HFFc6 (cell line): ENCODE results near the gene ZNF865. TPM values are rescaled to one million over a fixed set of nuclear protein-coding genes. Genes with fewer than 3 reads are reported as not detected.

Experiments used
- DNase-seq: peaks from one replicate; pipeline ENCODE4 v3.0.0-alpha.2; 2018
- H3K27ac Mint-ChIP-seq: 2 replicates; pipeline ENCODE4 v1.8.0; 2020; ENCODE audit warnings: mild to moderate bottlenecking, mixed read lengths
- H3K27me3 Mint-ChIP-seq: 2 replicates; pipeline ENCODE4 v1.8.0; 2021; ENCODE audit warnings: mild to moderate bottlenecking, moderate library complexity, mixed read lengths; ENCODE audit not compliant: insufficient read depth
- H3K36me3 Mint-ChIP-seq: 2 replicates; pipeline ENCODE4 v1.8.0; 2021; ENCODE audit warnings: low read depth, mixed read lengths
- H3K4me1 Mint-ChIP-seq: 2 replicates; pipeline ENCODE4 v1.8.0; 2020; ENCODE audit warnings: low read depth, mixed read lengths
- H3K4me3 Mint-ChIP-seq: 2 replicates; pipeline ENCODE4 v1.8.0; 2020; ENCODE audit warnings: mild to moderate bottlenecking, moderate library complexity, mixed read lengths
- H3K9me3 Mint-ChIP-seq: 2 replicates; pipeline ENCODE4 v1.8.0; 2020; ENCODE audit warnings: mild to moderate bottlenecking, mixed read lengths
- CTCF ChIP-seq: fragments of 200-600 bp; sonication (generic); IDR thresholded peaks from 2 replicates; pipeline ENCODE4 v1.5.0; 2021; ENCODE audit warnings: antibody characterized with exemption, mild to moderate bottlenecking
- total RNA-seq, 6 experiments: library from RNA; stranded (reverse); fragmentation: NEBNext Ultra II Directional; extraction: Animal tissue kit (Norgen Biotek cat#: 25700); gene quantifications; 2 replicates in 1 of 6; 3 replicates in 5 of 6; pipeline ENCODE4 v1.2.3, GENCODE V29; 2021

ZNF865 gene
- total RNA-seq, 6 experiments from 2014 or later = 13.3 to 14.1 (median 13.8) TPM

DNA sequence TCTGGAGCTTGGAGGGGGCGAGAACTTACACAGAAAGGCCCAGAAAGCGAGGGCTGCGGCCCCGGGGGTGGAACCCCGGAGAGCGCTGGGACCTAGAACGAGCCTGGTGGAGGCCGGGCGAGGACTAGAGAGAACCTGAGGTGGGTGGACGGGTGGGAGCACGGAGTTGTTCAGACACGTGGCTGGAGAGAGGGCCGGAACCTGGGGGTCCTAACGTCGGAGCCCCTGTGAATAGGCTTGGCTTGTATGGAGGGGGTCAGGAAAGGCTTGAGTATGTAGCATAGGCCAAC is 38.4 kb downstream of the ZNF865 start:
- Mint-ChIP-seq H3K36me3 (peaks cover 18% of the 10 kb centered on the region), H3K27me3 (peaks cover 9% of the 10 kb centered on the region), H3K4me3 (peak overlapping the region; percentile 92), H3K27ac (peak overlapping the region; percentile 86), H3K9me3 (no peaks in the 10 kb centered on the region), H3K4me1 (peaks cover 49% of the 10 kb centered on the region)
- no peak for DNase-seq
- no peak for TF ChIP-seq CTCF

DNA sequence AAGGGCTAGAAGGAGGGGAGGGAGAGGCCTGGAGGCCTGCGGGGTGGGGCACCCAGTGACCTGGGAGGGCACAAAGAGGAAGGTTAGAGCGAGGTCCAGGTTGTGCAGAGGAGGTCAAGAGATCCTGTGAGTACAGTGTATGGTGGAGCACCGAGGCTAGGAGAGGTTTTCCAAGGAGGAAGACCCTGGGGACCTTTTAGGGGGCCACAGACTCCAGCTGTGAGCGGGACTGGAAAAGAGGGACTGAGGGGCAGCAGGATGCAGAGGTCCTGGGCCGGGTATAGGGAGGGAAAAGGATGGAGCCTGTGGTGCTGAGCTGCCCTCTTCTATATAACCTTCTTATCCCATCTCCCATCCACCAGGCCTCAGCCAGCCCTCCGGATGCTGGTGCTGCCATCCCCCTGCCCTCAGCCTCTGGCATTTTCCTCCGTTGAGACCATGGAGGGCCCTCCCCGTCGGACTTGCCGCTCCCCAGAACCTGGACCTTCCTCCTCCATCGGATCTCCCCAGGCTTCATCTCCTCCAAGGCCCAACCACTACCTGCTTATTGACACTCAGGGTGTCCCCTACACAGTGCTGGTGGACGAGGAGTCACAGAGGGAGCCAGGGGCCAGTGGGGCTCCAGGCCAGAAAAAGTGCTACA is 38.9 kb downstream of the ZNF865 start:
- Mint-ChIP-seq H3K36me3 (peaks cover 14% of the 10 kb centered on the region), H3K27me3 (peaks cover 9% of the 10 kb centered on the region), H3K9me3 (no peaks in the 10 kb centered on the region), H3K4me3 (peak overlapping the region; percentile 92), H3K27ac (peak overlapping the region; percentile 86), H3K4me1 (peaks cover 44% of the 10 kb centered on the region)
- TF ChIP-seq CTCF = no peak
- no peak for DNase-seq

DNA sequence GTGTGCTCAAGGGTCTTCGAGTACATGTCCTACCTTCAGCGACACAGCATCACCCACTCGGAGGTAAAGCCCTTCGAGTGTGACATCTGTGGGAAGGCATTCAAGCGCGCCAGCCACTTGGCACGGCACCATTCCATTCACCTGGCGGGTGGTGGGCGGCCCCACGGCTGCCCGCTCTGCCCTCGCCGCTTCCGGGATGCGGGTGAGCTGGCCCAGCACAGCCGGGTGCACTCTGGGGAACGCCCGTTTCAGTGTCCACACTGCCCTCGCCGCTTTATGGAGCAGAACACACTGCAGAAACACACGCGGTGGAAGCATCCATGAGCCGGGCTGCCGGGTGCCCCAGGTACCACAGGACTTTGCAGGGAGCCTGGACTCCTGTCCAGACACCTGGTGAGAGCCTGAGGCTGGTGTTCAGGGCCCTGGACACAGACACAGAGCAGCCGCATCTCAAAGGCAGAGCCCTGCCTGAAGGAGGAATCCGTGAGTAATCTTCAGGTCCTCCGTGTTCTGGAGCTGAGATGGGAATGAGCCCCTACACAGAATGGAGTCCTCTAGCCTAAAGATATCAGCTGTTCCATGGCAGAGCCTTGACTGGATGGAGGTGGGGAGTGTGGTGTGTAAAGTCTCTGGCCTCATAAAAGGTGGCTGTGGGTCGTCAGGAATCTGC is 39.5 kb downstream of the ZNF865 start:
- no peak for TF ChIP-seq CTCF
- Mint-ChIP-seq H3K9me3 (no peaks in the 10 kb centered on the region), H3K27me3 (peaks cover 9% of the 10 kb centered on the region), H3K36me3 (peaks cover 14% of the 10 kb centered on the region), H3K27ac (peak overlapping the region; percentile 86; the same call in 1 of the 2 replicates), H3K4me1 (peaks cover 40% of the 10 kb centered on the region), H3K4me3 (peak overlapping the region; percentile 92)
- DNase-seq = no peak

- H3K27me3 Mint-ChIP-seq = peaks cover 6% of the 10 kb centered on the region
- peaks cover 14% of the 10 kb centered on the region for H3K36me3 Mint-ChIP-seq
- DNase-seq = no peak
- TF ChIP-seq CTCF = no peak
- no peaks in the 10 kb centered on the region for H3K9me3 Mint-ChIP-seq
- peak overlapping the region; percentile 52 for H3K27ac Mint-ChIP-seq
- peaks cover 35% of the 10 kb centered on the region for H3K4me1 Mint-ChIP-seq
- peak overlapping the region; percentile 42 for H3K4me3 Mint-ChIP-seq
Measured at GRCh38 chr19:55645512-55645881, 40.0 kb downstream of the ZNF865 start.

GRCh38 chr19:55646889-55647731 is 41.7 kb downstream of the ZNF865 start:
- Mint-ChIP-seq H3K27me3 (peaks cover 5% of the 10 kb centered on the region), H3K27ac (peak overlapping the region; percentile 69), H3K36me3 (peaks cover 14% of the 10 kb centered on the region), H3K4me1 (peaks cover 29% of the 10 kb centered on the region), H3K4me3 (peak overlapping the region; percentile 84), H3K9me3 (no peaks in the 10 kb centered on the region)
- DNase-seq = no peak
- peak; percentile 23; the same call in 1 of the 2 replicates for TF ChIP-seq CTCF
